Panc1 (cell line): ENCODE results near the gene STK24.

Experiments used
- CTCF ChIP-seq: fragments of 450-650 bp; IDR thresholded peaks from 2 replicates; pipeline ENCODE4 v1.5.1; 2017; ENCODE audit warnings: mild to moderate bottlenecking
- POLR2AphosphoS5 ChIP-seq: IDR thresholded peaks from 2 replicates; pipeline ENCODE4 v1.6.1; 2012; ENCODE audit warnings: mild to moderate bottlenecking, low read depth, low read length, moderate library complexity
- REST ChIP-seq, 2 experiments: IDR thresholded peaks; 2 replicates each; pipeline ENCODE4 v1.6.1; 2011 to 2012; ENCODE audit warnings: low read depth in 2 of 2, control low read depth in 1 of 2, low read length in 1 of 2, mild to moderate bottlenecking in 1 of 2, moderate library complexity in 1 of 2; ENCODE audit not compliant: insufficient read depth in 1 of 2

- TF ChIP-seq CTCF, result no peak
- no peak for TF ChIP-seq REST (IDR thresholded peaks at IDR 0.05; ENCODE audit: insufficient read depth in 1 of 2, low read depth in 2 of 2, low read length in 1 of 2)
- TF ChIP-seq POLR2AphosphoS5, result no peak
These were observed 35.7 kb downstream of the STK24 start for GRCh38 chr13:98541191-98541590.
